GM15510 (cell line): ENCODE results near the gene CLPTM1.

ENCODE experiments used
- POLR2A ChIP-seq: IDR thresholded peaks from 3 replicates; pipeline ENCODE4 v1.6.1; 2011; ENCODE audit warnings: borderline replicate concordance; ENCODE audit not compliant: insufficient read length; ENCODE audit errors: extremely low read depth

CLPTM1 gene

DNA sequence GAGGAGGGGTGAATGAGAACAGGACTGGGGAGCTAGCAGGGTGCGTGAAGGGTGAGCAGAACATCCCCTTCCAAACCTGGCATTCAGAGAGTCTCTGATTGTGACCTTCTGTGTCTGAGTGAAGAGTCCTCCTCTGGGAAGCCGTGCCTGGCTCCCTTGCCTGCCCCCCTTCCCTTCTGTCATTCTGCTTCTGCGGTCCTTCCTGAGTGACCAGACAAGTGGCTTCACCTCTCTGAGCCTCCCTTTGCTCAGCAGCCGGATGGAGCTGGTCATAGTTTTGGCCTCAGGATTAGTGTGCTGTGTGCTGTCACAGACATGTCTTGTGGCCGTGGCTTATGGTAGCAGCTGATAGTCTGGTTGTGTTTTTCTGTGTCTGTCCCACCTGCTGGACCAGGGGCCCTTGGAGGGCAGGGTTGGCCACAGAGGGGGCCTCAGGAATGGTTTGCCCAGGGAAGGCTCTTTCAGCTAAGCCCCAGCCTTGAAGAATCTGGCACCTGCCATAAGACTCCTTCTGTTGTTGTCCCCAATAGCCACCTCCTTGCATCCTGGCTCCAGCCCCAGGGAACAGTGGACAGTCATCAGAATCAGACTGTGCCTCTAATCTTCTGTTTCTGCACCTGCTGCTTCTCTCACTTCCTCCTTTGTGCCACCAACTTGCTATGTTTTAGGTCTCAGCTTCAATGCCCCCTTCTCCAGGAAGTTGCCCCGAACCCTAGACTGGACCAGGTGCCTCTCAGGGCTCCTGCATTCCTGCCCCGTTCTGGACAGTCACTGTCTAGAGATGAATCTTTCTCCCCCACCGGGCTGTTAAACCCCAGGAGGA, 5.9 kb downstream of the CLPTM1 start:
- TF ChIP-seq POLR2A = no peak

- no peak for TF ChIP-seq POLR2A
Observed at GRCh38 chr19:44961821-44962220, 6.6 kb downstream of the CLPTM1 start.

- no peak for TF ChIP-seq POLR2A
Observed at GRCh38 chr19:44968118-44968517, 12.9 kb downstream of the CLPTM1 start.

GRCh38 chr19:44968670-44969069, 13.5 kb downstream of the CLPTM1 start:
- TF ChIP-seq POLR2A = no peak

DNA sequence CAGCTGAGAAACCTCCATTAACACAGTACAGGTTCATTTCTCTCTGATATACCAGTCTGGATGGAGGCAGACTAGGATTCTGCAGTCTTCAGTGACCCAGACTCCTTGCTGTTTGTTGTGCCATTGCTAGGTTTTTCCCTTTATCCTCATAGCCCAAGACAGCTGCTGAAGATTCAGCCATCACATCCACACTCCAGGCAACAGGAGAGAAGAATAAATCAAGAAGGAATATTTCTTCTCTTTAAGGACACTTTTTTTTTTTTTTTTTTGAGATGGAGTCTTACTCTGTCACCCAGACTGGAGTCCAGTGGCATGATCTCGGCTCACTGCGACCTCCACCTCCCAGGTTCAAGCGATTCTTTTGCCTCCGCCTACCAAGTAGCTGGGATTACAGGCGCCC, 14.3 kb downstream of the CLPTM1 start:
- no peak for TF ChIP-seq POLR2A

GRCh38 chr19:44972802-44973201, 17.6 kb downstream of the CLPTM1 start:
- TF ChIP-seq POLR2A = no peak

GRCh38 chr19:44973982-44974735, 19.0 kb downstream of the CLPTM1 start:
- no peak for TF ChIP-seq POLR2A

DNA sequence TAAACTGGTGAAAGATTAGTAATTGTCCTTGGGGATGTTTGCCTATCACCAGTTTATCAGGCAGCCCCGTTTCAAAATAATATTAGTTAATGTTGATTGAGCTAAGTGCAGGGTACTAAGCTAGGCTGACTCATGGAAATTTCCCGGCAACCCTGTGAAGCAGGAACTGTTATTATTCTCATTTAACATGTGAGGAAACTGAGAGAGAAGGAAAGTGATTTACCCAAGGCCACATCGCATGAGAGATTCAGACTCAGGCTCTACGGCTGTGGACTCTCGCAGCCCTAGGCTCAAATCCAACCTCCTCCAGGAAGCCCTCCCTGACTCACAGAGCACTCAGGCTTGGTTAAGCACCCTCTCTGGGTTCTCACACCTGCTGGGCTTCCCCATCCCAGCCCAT, 19.7 kb downstream of the CLPTM1 start:
- TF ChIP-seq POLR2A = no peak

- no peak for TF ChIP-seq POLR2A
Observed at GRCh38 chr19:44975444-44975843, 20.3 kb downstream of the CLPTM1 start.

GRCh38 chr19:44984005-44984404, 28.8 kb downstream of the CLPTM1 start:
- TF ChIP-seq POLR2A = no peak

GRCh38 chr19:44985445-44985844, 30.3 kb downstream of the CLPTM1 start:
- TF ChIP-seq POLR2A = no peak

- TF ChIP-seq POLR2A = no peak
Observed at GRCh38 chr19:44986389-44986788, 31.2 kb downstream of the CLPTM1 start.

DNA sequence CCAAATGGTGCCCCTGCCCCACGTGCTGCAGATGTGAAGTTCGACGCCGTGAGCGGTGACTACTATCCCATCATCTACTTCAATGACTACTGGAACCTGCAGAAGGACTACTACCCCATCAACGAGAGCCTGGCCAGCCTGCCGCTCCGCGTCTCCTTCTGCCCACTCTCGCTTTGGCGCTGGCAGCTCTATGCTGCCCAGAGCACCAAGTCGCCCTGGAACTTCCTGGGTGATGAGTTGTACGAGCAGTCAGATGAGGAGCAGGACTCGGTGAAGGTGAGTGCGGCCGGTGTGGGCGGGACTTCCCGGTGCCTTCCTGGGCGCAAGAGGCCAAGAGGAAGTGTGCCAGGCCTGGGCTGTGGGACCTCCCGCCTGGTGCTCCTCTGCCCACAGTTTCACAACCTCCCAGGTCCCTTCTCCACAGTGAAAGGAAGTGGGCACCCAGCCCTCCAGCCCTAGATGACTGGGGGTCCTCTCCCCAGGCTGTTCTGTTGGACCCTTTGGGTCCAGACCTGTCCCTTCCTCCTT, 32.0 kb downstream of the CLPTM1 start:
- TF ChIP-seq POLR2A = no peak

- no peak for TF ChIP-seq POLR2A
Observed at GRCh38 chr19:44988273-44988672, 33.1 kb downstream of the CLPTM1 start.

- no peak for TF ChIP-seq POLR2A
Observed at GRCh38 chr19:44988896-44989556, 33.8 kb downstream of the CLPTM1 start.
